CD1c-positive myeloid dendritic cell (primary cell): ENCODE results near the gene PLCL2.

ENCODE experiments used
- DNase-seq: peaks from one replicate; pipeline ENCODE4 v3.0.0-alpha.2; 2016; ENCODE audit errors: extremely low spot score

The PLCL2 gene

GRCh38 chr3:17040990-17041377, 156.2 kb downstream of the PLCL2 start:
- DNase-seq, result no peak

GRCh38 chr3:17044855-17045254, 160.1 kb downstream of the PLCL2 start:
- no peak for DNase-seq

- DNase-seq, result peak; percentile 44
Observed at GRCh38 chr3:17045705-17046104, 160.9 kb downstream of the PLCL2 start.

GRCh38 chr3:17046623-17047022, 161.9 kb downstream of the PLCL2 start:
- no peak for DNase-seq

GRCh38 chr3:17047162-17047561, 162.4 kb downstream of the PLCL2 start:
- DNase-seq, result peak; percentile 39

GRCh38 chr3:17047894-17048293, 163.1 kb downstream of the PLCL2 start:
- no peak for DNase-seq

- DNase-seq, result peak; percentile 26
Observed at GRCh38 chr3:17050071-17050470, 165.3 kb downstream of the PLCL2 start.

- DNase-seq, result peak; percentile 29
Observed at GRCh38 chr3:17050506-17050905, 165.8 kb downstream of the PLCL2 start.

- DNase-seq, result peak; percentile 82
Observed at GRCh38 chr3:17052363-17052762, 167.6 kb downstream of the PLCL2 start.

GRCh38 chr3:17054301-17054981, 169.7 kb downstream of the PLCL2 start:
- DNase-seq, result peak; percentile 69

GRCh38 chr3:17054982-17055343, 170.2 kb downstream of the PLCL2 start:
- DNase-seq, result no peak

GRCh38 chr3:17055374-17056276, 170.9 kb downstream of the PLCL2 start:
- DNase-seq, result no peak

GRCh38 chr3:17057321-17057720, 172.6 kb downstream of the PLCL2 start:
- no peak for DNase-seq

- no peak for DNase-seq
Observed at GRCh38 chr3:17059989-17060550, 175.3 kb downstream of the PLCL2 start.

- no peak for DNase-seq
Observed at GRCh38 chr3:17061005-17061404, 176.2 kb downstream of the PLCL2 start.

GRCh38 chr3:17062736-17063135, 178.0 kb downstream of the PLCL2 start:
- DNase-seq, result no peak

- no peak for DNase-seq
Observed at GRCh38 chr3:17063596-17063995, 178.8 kb downstream of the PLCL2 start.

- DNase-seq, result no peak
Observed at GRCh38 chr3:17065315-17065714, 180.6 kb downstream of the PLCL2 start.

GRCh38 chr3:17065881-17066280, 181.1 kb downstream of the PLCL2 start:
- no peak for DNase-seq

- DNase-seq, result no peak
Observed at GRCh38 chr3:17069754-17070153, 185.0 kb downstream of the PLCL2 start.

- DNase-seq, result no peak
Observed at GRCh38 chr3:17070161-17070959, 185.6 kb downstream of the PLCL2 start.

GRCh38 chr3:17074559-17074958, 189.8 kb downstream of the PLCL2 start:
- DNase-seq, result no peak
